ENCODE results near the gene ILDR1.

DNA sequence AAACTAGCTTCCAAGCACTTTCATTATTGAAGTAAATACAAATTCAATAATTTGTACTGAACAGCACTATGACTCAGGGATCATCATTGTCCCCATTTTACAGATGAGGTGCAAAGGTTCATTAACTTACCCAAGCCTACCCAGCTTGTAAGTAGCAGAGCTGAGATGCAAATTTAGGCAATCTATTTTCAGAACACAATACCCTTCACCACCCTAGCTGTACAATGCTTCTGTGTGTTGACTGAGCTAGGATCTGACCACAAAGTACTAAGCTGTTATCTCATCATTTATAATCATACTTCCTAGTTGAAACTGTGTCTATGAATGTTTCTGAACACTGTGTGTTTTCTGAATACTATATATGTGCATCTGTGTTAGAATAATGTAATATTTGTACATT lies 3.2 kb upstream of the ILDR1 start:
- TF ChIP-seq RAD51 (IDR thresholded peaks at IDR 0.05) (no peak), CHD2 (IDR thresholded peaks at IDR 0.05; ENCODE audit: borderline replicate concordance, low read depth, low read length) (no peak), RAD21 (IDR thresholded peaks at IDR 0.05; ENCODE audit: insufficient read depth, low read depth, low read length) (no peak), POLR2A (IDR thresholded peaks at IDR 0.05; ENCODE audit: low read depth, low read length) (no peak), YY1 (IDR thresholded peaks at IDR 0.05; ENCODE audit: low read depth, low read length) (no peak), GABPA (IDR thresholded peaks at IDR 0.05; ENCODE audit: low read depth) (no peak), NRF1 (conservative IDR thresholded peaks at IDR 0.05; ENCODE audit: low read depth, low read length) (no peak)
- TF ChIP-seq, protein P1, sequence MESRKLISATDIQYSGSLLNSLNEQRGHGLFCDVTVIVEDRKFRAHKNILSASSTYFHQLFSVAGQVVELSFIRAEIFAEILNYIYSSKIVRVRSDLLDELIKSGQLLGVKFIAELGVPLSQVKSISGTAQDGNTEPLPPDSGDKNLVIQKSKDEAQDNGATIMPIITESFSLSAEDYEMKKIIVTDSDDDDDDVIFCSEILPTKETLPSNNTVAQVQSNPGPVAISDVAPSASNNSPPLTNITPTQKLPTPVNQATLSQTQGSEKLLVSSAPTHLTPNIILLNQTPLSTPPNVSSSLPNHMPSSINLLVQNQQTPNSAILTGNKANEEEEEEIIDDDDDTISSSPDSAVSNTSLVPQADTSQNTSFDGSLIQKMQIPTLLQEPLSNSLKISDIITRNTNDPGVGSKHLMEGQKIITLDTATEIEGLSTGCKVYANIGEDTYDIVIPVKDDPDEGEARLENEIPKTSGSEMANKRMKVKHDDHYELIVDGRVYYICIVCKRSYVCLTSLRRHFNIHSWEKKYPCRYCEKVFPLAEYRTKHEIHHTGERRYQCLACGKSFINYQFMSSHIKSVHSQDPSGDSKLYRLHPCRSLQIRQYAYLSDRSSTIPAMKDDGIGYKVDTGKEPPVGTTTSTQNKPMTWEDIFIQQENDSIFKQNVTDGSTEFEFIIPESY (IDR thresholded peaks at IDR 0.05) = no peak
- TF ChIP-seq, protein P2, sequence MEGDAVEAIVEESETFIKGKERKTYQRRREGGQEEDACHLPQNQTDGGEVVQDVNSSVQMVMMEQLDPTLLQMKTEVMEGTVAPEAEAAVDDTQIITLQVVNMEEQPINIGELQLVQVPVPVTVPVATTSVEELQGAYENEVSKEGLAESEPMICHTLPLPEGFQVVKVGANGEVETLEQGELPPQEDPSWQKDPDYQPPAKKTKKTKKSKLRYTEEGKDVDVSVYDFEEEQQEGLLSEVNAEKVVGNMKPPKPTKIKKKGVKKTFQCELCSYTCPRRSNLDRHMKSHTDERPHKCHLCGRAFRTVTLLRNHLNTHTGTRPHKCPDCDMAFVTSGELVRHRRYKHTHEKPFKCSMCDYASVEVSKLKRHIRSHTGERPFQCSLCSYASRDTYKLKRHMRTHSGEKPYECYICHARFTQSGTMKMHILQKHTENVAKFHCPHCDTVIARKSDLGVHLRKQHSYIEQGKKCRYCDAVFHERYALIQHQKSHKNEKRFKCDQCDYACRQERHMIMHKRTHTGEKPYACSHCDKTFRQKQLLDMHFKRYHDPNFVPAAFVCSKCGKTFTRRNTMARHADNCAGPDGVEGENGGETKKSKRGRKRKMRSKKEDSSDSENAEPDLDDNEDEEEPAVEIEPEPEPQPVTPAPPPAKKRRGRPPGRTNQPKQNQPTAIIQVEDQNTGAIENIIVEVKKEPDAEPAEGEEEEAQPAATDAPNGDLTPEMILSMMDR (IDR thresholded peaks at IDR 0.05 in 2 of 3, conservative IDR thresholded peaks at IDR 0.05 in 1 of 3; ENCODE audit: control insufficient read depth in 2 of 3, extremely low read depth in 1 of 3, insufficient read depth in 1 of 3, low read depth in 3 of 3, low read length in 3 of 3) = no peak
